GM21786 (cell line): Measurements from ENCODE around the gene DNAH14.

Experiments
- ATAC-seq: cut with Tn5 transposase; IDR thresholded peaks from one replicate; pipeline ENCODE4 v1.9.1; 2021; ENCODE audit not compliant: unreplicated experiment

DNAH14 gene

DNA sequence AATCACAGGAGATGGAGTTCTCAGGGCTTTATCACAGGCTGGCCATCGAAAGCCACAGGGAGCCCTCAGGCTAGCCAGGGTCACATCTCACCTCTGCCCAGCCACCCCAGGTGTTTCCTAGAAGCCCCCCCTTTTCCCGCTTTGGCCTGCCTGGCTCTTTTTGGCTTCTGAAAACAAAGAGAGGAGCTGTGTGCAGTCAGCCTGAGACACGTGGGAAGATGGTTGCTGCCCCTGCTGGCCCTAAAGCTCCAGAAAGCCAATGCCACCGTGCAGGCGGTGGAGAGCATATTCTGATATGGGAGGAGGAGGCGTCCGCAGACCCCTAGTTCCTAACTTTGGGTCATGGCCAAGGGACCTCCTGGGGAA, 517.1 kb downstream of the DNAH14 start:
- ATAC-seq = no peak

GRCh38 chr1:225446981-225447615, 517.6 kb downstream of the DNAH14 start:
- ATAC-seq = no peak

- no peak for ATAC-seq
Measured at GRCh38 chr1:225447650-225448089, 518.2 kb downstream of the DNAH14 start.

DNA sequence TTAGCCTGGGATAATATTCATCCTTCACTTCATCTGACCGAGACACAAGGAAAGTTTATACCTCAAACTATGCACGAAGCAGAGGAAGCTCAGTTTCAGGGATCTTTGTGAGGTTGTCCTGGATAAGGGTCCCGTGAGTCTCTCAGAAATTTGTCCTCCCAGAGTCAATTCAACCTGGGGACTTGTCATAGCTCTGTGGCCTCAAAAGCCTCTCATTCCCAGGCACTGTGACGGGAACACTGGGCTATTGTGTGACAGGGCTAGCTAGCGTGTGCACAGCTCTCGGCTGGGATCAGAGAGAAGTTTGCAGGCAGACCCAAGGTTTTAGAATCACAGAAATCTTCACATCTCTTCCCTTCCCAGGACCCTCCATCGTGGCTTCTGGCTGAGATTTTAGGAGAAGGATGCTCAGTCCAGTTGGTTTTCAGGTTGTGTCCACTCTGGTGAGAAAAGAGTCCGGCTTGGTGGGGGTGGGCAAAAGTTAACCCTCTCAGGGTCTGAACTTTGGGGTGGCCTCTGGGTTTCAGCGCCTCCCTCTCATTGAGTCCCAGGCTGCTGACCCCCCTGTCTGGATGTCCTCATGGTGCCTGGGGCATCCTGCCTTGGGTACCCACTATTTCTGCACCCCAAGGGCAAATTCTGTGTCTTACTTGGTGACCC, 518.8 kb downstream of the DNAH14 start:
- ATAC-seq = no peak
